ENCODE measurements around the gene SEM1.
"Not testable (repeated sequence)": the region's sequence is repeated elsewhere in the genome, so short reads cannot be mapped to it uniquely, and the experiment has no call there.

Gene SEM1

GRCh38 chr7:96670338-96671289 lies 39.0 kb downstream of the SEM1 start:
- FAIRE-seq (no peak), DNase-seq (ENCODE audit: insufficient read length, low spot score) (no peak)
- TF ChIP-seq TAF1 (IDR thresholded peaks at IDR 0.05; ENCODE audit: low read depth, low read length) (no peak), POU2F2 (IDR thresholded peaks at IDR 0.05; ENCODE audit: low read depth, low read length) (no peak), POLR2AphosphoS5 (IDR thresholded peaks at IDR 0.05; ENCODE audit: low read depth, low read length) (no peak), PAX5 (IDR thresholded peaks at IDR 0.05; ENCODE audit: insufficient read depth, low read length, severe bottlenecking) (no peak), SPI1 (IDR thresholded peaks at IDR 0.05; ENCODE audit: low read depth, low read length) (no peak), POLR2A (IDR thresholded peaks at IDR 0.05; ENCODE audit: low read depth, low read length) (no peak)

GRCh38 chr7:96669812-96670211 lies 39.8 kb downstream of the SEM1 start:
- TF ChIP-seq POLR2A (IDR thresholded peaks at IDR 0.05; ENCODE audit: low read depth, low read length) (no peak), SPI1 (IDR thresholded peaks at IDR 0.05; ENCODE audit: low read depth, low read length) (no peak), TAF1 (IDR thresholded peaks at IDR 0.05; ENCODE audit: low read depth, low read length) (no peak), PAX5 (IDR thresholded peaks at IDR 0.05; ENCODE audit: insufficient read depth, low read length, severe bottlenecking) (no peak), POU2F2 (IDR thresholded peaks at IDR 0.05; ENCODE audit: low read depth, low read length) (no peak), POLR2AphosphoS5 (IDR thresholded peaks at IDR 0.05; ENCODE audit: low read depth, low read length) (no peak)
- FAIRE-seq (no peak), DNase-seq (ENCODE audit: insufficient read length, low spot score) (no peak)

GRCh38 chr7:96667026-96667425 lies 42.6 kb downstream of the SEM1 start:
- no peak for DNase-seq (ENCODE audit: insufficient read length, low spot score)
- TF ChIP-seq TAF1 (IDR thresholded peaks at IDR 0.05; ENCODE audit: low read depth, low read length) = no peak
- TF ChIP-seq POLR2A (IDR thresholded peaks at IDR 0.05; ENCODE audit: low read depth, low read length) = no peak
- TF ChIP-seq POU2F2 (IDR thresholded peaks at IDR 0.05; ENCODE audit: low read depth, low read length) = no peak
- TF ChIP-seq POLR2AphosphoS5 (IDR thresholded peaks at IDR 0.05; ENCODE audit: low read depth, low read length) = no peak
- no peak for TF ChIP-seq SPI1 (IDR thresholded peaks at IDR 0.05; ENCODE audit: low read depth, low read length)
- FAIRE-seq = no peak

- TF ChIP-seq SPI1 (IDR thresholded peaks at IDR 0.05; ENCODE audit: low read depth, low read length) (no peak), POU2F2 (IDR thresholded peaks at IDR 0.05; ENCODE audit: low read depth, low read length) (no peak), PAX5 (IDR thresholded peaks at IDR 0.05; ENCODE audit: insufficient read depth, low read length, severe bottlenecking) (no peak), TAF1 (IDR thresholded peaks at IDR 0.05; ENCODE audit: low read depth, low read length) (no peak), POLR2A (IDR thresholded peaks at IDR 0.05; ENCODE audit: low read depth, low read length) (no peak), POLR2AphosphoS5 (IDR thresholded peaks at IDR 0.05; ENCODE audit: low read depth, low read length) (no peak)
- no peak for DNase-seq (ENCODE audit: insufficient read length, low spot score)
- no peak for FAIRE-seq
These were observed 44.0 kb downstream of the SEM1 start for GRCh38 chr7:96665689-96666088.

- FAIRE-seq = no peak
These were observed 44.9 kb downstream of the SEM1 start for GRCh38 chr7:96664793-96665192.

GRCh38 chr7:96663871-96664445 lies 45.7 kb downstream of the SEM1 start:
- DNase-seq (ENCODE audit: insufficient read length, low spot score) (no peak), FAIRE-seq (no peak)
- TF ChIP-seq PAX5 (IDR thresholded peaks at IDR 0.05; ENCODE audit: insufficient read depth, low read length, severe bottlenecking) (no peak), SPI1 (IDR thresholded peaks at IDR 0.05; ENCODE audit: low read depth, low read length) (no peak), POU2F2 (IDR thresholded peaks at IDR 0.05; ENCODE audit: low read depth, low read length) (no peak), TAF1 (IDR thresholded peaks at IDR 0.05; ENCODE audit: low read depth, low read length) (no peak), POLR2AphosphoS5 (IDR thresholded peaks at IDR 0.05; ENCODE audit: low read depth, low read length) (no peak), POLR2A (IDR thresholded peaks at IDR 0.05; ENCODE audit: low read depth, low read length) (no peak)

More at GRCh38 chr7:96664793-96665192, 44.9 kb downstream of the SEM1 start:
- DNase-seq (ENCODE audit: insufficient read length, low spot score) = no peak
- TF ChIP-seq SPI1 (IDR thresholded peaks at IDR 0.05; ENCODE audit: low read depth, low read length) (peak; percentile 46), POLR2A (IDR thresholded peaks at IDR 0.05; ENCODE audit: low read depth, low read length) (no peak), POLR2AphosphoS5 (IDR thresholded peaks at IDR 0.05; ENCODE audit: low read depth, low read length) (no peak)

- no peak for TF ChIP-seq POLR2AphosphoS5 (IDR thresholded peaks at IDR 0.05; ENCODE audit: low read depth, low read length)
- peak; percentile 74 for TF ChIP-seq SPI1 (IDR thresholded peaks at IDR 0.05; ENCODE audit: low read depth, low read length)
- DNase-seq (ENCODE audit: insufficient read length, low spot score) (peak; percentile 9), FAIRE-seq (peak; percentile 47)
These were observed 46.2 kb downstream of the SEM1 start for GRCh38 chr7:96663457-96663856.

GRCh38 chr7:96662151-96662550 lies 47.5 kb downstream of the SEM1 start:
- not testable (repeated sequence) for FAIRE-seq; DNase-seq (ENCODE audit: insufficient read length, low spot score)

GRCh38 chr7:96658022-96658412 lies 51.6 kb downstream of the SEM1 start:
- DNase-seq (ENCODE audit: insufficient read length, low spot score) (no peak), FAIRE-seq (no peak)
- TF ChIP-seq SPI1 (IDR thresholded peaks at IDR 0.05; ENCODE audit: low read depth, low read length) = no peak
- no peak for TF ChIP-seq TAF1 (IDR thresholded peaks at IDR 0.05; ENCODE audit: low read depth, low read length)
- TF ChIP-seq PAX5 (IDR thresholded peaks at IDR 0.05; ENCODE audit: insufficient read depth, low read length, severe bottlenecking) = no peak
- TF ChIP-seq POLR2A (IDR thresholded peaks at IDR 0.05; ENCODE audit: low read depth, low read length) = no peak
- TF ChIP-seq POLR2AphosphoS5 (IDR thresholded peaks at IDR 0.05; ENCODE audit: low read depth, low read length) = no peak
- TF ChIP-seq POU2F2 (IDR thresholded peaks at IDR 0.05; ENCODE audit: low read depth, low read length) = no peak
